GM12874 (cell line): ENCODE results near the gene KCTD13.

Experiments used
- CTCF ChIP-seq: IDR thresholded peaks from 2 replicates; pipeline ENCODE4 v1.5.1; 2011; ENCODE audit warnings: low read depth, mild to moderate bottlenecking, control low read depth, low read length, moderate library complexity; ENCODE audit not compliant: insufficient read depth

KCTD13 gene

DNA sequence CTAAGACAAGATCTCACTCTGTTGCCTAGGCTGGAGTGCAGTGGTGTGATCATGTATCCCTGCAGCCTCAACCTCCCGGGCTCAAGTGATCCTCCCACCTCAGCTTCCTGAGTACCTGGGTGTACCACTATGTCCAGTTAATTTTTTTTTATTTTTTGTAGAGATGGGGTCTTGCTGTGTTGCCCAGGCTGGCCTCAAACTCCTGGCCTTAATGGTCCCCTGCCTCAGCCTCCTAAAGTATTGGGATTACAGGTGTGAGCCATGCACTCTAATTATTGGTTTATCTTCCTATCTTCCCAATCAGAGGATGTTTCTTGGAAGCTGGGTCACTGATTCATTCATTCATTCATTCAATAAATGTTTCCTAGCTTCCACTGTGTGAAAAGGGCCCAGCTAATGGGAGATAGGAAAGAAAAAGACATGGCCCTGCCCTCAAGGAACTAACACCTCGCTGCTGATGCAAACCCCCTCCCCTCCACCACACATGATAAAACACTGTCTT is 17.3 kb downstream of the KCTD13 start:
- no peak for TF ChIP-seq CTCF

DNA sequence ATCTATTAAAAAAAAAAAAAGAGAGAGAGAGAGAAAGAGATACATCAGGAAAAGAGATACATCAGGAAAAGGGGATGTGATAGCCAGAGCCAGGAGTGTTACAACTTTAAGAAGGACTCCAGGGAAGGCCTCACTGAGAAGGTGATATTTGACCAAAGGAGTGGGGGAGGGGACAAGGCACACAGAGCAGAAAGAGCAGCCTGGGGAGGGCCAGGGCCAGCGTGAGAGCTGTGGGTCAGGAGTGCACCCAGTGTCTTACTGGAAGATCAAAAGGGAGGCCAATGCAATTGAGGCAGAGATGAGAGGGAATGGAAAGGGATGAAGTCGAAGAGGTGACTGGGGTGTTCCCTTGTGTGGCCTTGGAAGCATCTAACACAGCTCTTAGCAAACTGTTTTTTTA is 18.1 kb downstream of the KCTD13 start:
- no peak for TF ChIP-seq CTCF

- TF ChIP-seq CTCF: no peak
These were observed 19.3 kb downstream of the KCTD13 start for GRCh38 chr16:29906520-29907244.

- TF ChIP-seq CTCF: no peak
These were observed 20.4 kb downstream of the KCTD13 start for GRCh38 chr16:29905668-29906067.

- no peak for TF ChIP-seq CTCF
These were observed 21.1 kb downstream of the KCTD13 start for GRCh38 chr16:29904947-29905346.

DNA sequence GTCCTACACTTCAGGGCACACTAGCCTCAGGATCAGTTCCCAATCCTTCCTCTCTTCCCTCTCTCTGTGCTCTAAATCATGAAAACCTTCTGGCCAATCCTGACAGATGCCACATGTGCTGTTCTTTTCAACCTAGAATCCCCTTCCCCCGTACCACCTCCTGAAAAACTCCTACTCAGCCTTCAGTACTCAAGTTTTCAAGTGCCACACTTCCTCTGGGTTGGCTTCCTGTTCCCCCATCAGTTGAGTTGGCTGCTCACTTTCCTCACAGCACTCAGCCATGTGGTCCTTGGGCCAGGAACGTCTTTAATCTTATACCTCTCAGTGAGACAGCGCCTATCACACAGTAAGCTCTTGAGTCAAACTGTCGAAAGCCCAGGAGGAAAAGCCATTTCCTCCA is 22.4 kb downstream of the KCTD13 start:
- TF ChIP-seq CTCF: no peak

DNA sequence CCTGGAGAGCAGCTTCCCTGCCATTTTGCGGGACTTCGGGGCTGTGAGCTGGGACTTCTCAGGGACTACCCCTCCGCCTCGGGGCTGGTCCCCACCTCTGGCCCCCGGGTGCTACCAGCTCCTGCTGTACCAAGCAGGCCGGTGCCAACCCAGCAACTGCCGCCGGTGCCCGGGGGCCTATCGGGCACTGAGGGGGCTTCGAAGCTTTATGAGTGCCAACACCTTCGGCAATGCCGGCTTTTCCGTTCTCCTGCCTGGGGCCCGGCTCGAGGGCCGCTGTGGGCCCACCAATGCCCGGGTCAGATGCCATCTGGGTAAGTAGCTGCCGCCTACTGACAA is 24.4 kb downstream of the KCTD13 start:
- TF ChIP-seq CTCF: no peak
